CD4-positive, alpha-beta memory T cell (primary cell): ENCODE data around the gene PSPH. TPM values are rescaled to one million over a fixed set of nuclear protein-coding genes. Genes with fewer than 3 reads are reported as not detected.
"Not testable (repeated sequence)": the region's sequence is repeated elsewhere in the genome, so short reads cannot be mapped to it uniquely, and the experiment has no call there.

Source experiments
- CTCF ChIA-PET: fragments of 350-600 bp; sonication (Branson Sonifier 250); formaldehyde crosslinking; loops from one replicate; lab custom pipeline; 2021; ENCODE audit warnings: inconsistent platforms; ENCODE audit not compliant: partially characterized antibody; lab: Charles Lee
- POLR2A ChIA-PET: fragments of 350-600 bp; sonication (Branson Sonifier 250); formaldehyde crosslinking; loops from one replicate; lab custom pipeline; 2021; ENCODE audit not compliant: partially characterized antibody; lab: Charles Lee
- DNase-seq, 5 donors: peaks; one replicate each; pipeline versions ENCODE4 v3.0.0 to v3.0.0-alpha.2; 2020 to 2022; ENCODE audit warnings: mixed read lengths in 1 of 5
- H3K27ac ChIP-seq: one replicate; pipeline ENCODE4 v1.7.0; 2013; ENCODE audit warnings: low read depth, low read length
- H3K27me3 ChIP-seq: 2 replicates; pipeline ENCODE4 v1.7.0; 2013; ENCODE audit warnings: mild to moderate bottlenecking, low read length, moderate library complexity; ENCODE audit not compliant: insufficient read depth
- H3K36me3 ChIP-seq: 2 replicates; pipeline ENCODE4 v1.7.0; 2013; ENCODE audit warnings: mild to moderate bottlenecking, low read length, moderate library complexity; ENCODE audit not compliant: insufficient read depth
- H3K4me1 ChIP-seq: 2 replicates; pipeline ENCODE4 v1.7.0; 2013; ENCODE audit warnings: mild to moderate bottlenecking, low read length, moderate library complexity; ENCODE audit not compliant: insufficient read depth
- H3K4me3 ChIP-seq, 2 donors: one replicate each; pipeline ENCODE4 v1.7.0; 2013; ENCODE audit warnings: low read length in 2 of 2, mild to moderate bottlenecking in 1 of 2
- H3K9me3 ChIP-seq, 2 donors: one replicate each; pipeline ENCODE4 v1.7.0; 2013; ENCODE audit warnings: low read length in 2 of 2, control low read depth in 1 of 2; ENCODE audit not compliant: control insufficient read depth in 1 of 2
- H3K27ac Mint-ChIP-seq, 7 donors: one replicate each; pipeline ENCODE4 v1.8.0; 2020 to 2021; ENCODE audit warnings: mixed read lengths in 7 of 7, mild to moderate bottlenecking in 6 of 7, inconsistent platforms in 3 of 7, moderate library complexity in 3 of 7
- H3K27me3 Mint-ChIP-seq, 2 donors: one replicate each; pipeline ENCODE4 v1.8.0; 2020 to 2021; ENCODE audit warnings: mixed read lengths in 2 of 2
- H3K36me3 Mint-ChIP-seq, 2 donors: one replicate each; pipeline ENCODE4 v1.8.0; 2020 to 2021; ENCODE audit warnings: mixed read lengths in 2 of 2, inconsistent platforms in 1 of 2, mild to moderate bottlenecking in 1 of 2
- H3K4me1 Mint-ChIP-seq, 4 donors: one replicate each; pipeline ENCODE4 v1.8.0; 2020 to 2021; ENCODE audit warnings: mixed read lengths in 4 of 4, mild to moderate bottlenecking in 1 of 4
- H3K4me3 Mint-ChIP-seq, 8 donors: one replicate each; pipeline ENCODE4 v1.8.0; 2020 to 2021; ENCODE audit warnings: mixed read lengths in 8 of 8, mild to moderate bottlenecking in 7 of 8, moderate library complexity in 6 of 8, inconsistent platforms in 3 of 8
- H3K9me3 Mint-ChIP-seq, 8 donors: one replicate each; pipeline ENCODE4 v1.8.0; 2020 to 2021; ENCODE audit warnings: mixed read lengths in 8 of 8, mild to moderate bottlenecking in 5 of 8, inconsistent platforms in 3 of 8, moderate library complexity in 1 of 8
- intact Hi-C: fragments of 100-400 bp; cut with micrococcal nuclease; formaldehyde crosslinking; loops from one replicate; pipeline ENCODE4 v1.15.1; 2023
- polyA plus RNA-seq, 2 donors: library from polyadenylated mRNA; unstranded; fragments of 300-500 nt; fragmentation: Illumina TruSeq; gene quantifications; one replicate each; pipeline ENCODE4 v1.2.3, GENCODE V29; 2021
- total RNA-seq, 2 experiments: library from RNA; stranded (reverse); gene quantifications; one replicate each; pipeline ENCODE4 v1.2.3, GENCODE V29; 2021

PSPH gene
- total and polyA plus RNA-seq, 4 experiments from 2014 or later, result 2.1 to 8.0 (median 4.2) TPM

GRCh38 chr7:56030340-56030739 is 20.9 kb downstream of the PSPH start:
- no peaks in the 10 kb centered on the region for H3K36me3 Mint-ChIP-seq
- Histone ChIP-seq H3K36me3 (no peaks in the 10 kb centered on the region), H3K27me3 (no peaks in the 10 kb centered on the region), H3K4me3 (no peak overlapping the region), H3K27ac (no peak overlapping the region), H3K9me3 (no peaks in the 10 kb centered on the region), H3K4me1 (no peaks in the 10 kb centered on the region)
- intact Hi-C loops, result no loop called here
- H3K4me3 Mint-ChIP-seq, result no peak overlapping the region
- H3K27ac Mint-ChIP-seq, result no peak overlapping the region
- H3K27me3 Mint-ChIP-seq, result no peaks in the 10 kb centered on the region
- no peaks in the 10 kb centered on the region for H3K9me3 Mint-ChIP-seq
- H3K4me1 Mint-ChIP-seq, result peaks cover 3 to 13% (median 7%) of the 10 kb centered on the region in 4 donors
- ChIA-PET CTCF (interaction anchor here (2.4 kb wide), 1 partner anchor 44 kb away, joined by 9 read pairs; no protein-coding TSS in a partner anchor), POLR2A (no interaction called here)
- DNase-seq, result no peak

DNA sequence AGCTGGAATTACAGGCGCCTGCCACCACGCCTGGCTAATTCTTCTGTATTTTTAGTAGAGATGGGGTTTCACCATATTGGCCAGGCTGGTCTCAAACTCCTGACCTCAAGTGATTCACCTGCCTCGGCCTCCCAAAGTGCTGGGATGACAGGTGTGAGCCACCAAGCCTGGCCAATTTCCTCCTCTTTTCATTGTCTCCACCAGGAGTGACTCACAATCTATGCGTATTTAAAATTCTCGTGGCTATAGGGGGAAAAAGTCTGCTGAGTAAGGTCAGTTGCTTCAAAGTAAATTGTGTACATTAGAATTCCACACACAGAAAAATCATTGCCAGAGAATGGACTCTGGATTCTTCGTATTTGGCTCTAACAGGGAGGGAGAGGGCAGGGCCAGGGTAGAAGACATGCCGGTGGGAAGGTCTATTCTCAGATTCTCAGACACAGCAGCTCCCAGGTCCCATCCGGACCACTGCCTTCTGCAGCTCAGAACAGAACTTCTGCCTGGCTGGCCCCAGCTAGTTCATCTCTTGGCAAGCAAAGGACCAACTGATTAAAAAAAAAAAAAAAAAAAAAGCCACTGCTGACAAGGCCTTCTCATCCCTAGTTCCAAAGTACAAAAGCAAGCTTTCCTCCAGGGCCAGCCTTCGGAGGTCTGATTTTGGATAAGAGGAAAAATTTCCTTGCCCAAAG is 22.2 kb downstream of the PSPH start:
- no peaks in the 10 kb centered on the region for H3K27me3 Mint-ChIP-seq
- H3K27me3 ChIP-seq, result no peaks in the 10 kb centered on the region
- H3K27ac Mint-ChIP-seq, result no peak overlapping the region
- no peaks in the 10 kb centered on the region for H3K36me3 ChIP-seq
- H3K4me1 Mint-ChIP-seq, result peaks cover 3 to 12% (median 6%) of the 10 kb centered on the region in 4 donors
- no peak overlapping the region for H3K4me3 Mint-ChIP-seq
- intact Hi-C loops, result no loop called here
- no peak for DNase-seq
- POLR2A ChIA-PET, result no interaction called here
- no peaks in the 10 kb centered on the region for H3K4me1 ChIP-seq
- H3K9me3 ChIP-seq, result no peaks in the 10 kb centered on the region
- H3K9me3 Mint-ChIP-seq, result no peaks in the 10 kb centered on the region
- H3K36me3 Mint-ChIP-seq, result no peaks in the 10 kb centered on the region
- H3K4me3 ChIP-seq, result no peak overlapping the region
- no peak overlapping the region for H3K27ac ChIP-seq
- CTCF ChIA-PET, result interaction anchor here (0.9 to 2.4 kb wide), 3 partner anchors 22 to 45 kb away, joined by 3 to 9 read pairs (median 3); no protein-coding TSS in a partner anchor

DNA sequence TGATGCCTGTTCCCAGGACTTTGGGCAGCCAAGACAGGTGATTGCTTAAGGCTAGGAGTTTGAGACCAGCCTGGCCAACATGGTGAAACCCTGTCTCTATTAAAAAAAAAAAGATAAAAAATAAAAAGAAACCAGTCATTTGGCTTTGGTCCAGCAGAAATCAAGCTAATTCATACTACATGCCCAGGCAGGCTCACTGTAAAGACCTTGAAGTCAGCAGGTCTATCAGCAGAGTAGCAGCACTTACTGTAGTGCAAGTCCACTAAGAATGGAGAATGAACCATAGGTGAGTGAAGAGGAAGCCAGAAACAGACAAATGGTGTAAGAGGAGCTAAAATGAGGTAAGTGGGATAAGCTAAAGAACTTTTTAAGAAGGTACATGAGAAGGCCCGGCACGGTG is 24.7 kb downstream of the PSPH start:
- CTCF ChIA-PET, result interaction anchor here (1.0 kb wide), 1 partner anchor 22 kb away, joined by 7 read pairs; no protein-coding TSS in a partner anchor

GRCh38 chr7:56023500-56023899 is 27.7 kb downstream of the PSPH start:
- H3K36me3 Mint-ChIP-seq, result no peaks in the 10 kb centered on the region
- ChIA-PET POLR2A (no interaction called here), CTCF (no interaction called here)
- DNase-seq, result no peak
- no peaks in the 10 kb centered on the region for H3K9me3 ChIP-seq
- intact Hi-C loops, result no loop called here
- H3K4me3 Mint-ChIP-seq, result no peak overlapping the region
- H3K36me3 ChIP-seq, result no peaks in the 10 kb centered on the region
- no peaks in the 10 kb centered on the region for H3K4me1 ChIP-seq
- no peaks in the 10 kb centered on the region for H3K9me3 Mint-ChIP-seq
- H3K4me1 Mint-ChIP-seq, result peaks cover 0 to 3% (median 0%) of the 10 kb centered on the region in 4 donors
- no peak overlapping the region for H3K27ac Mint-ChIP-seq
- H3K27ac ChIP-seq, result no peak overlapping the region
- H3K4me3 ChIP-seq, result no peak overlapping the region
- no peaks in the 10 kb centered on the region for H3K27me3 Mint-ChIP-seq
- H3K27me3 ChIP-seq, result no peaks in the 10 kb centered on the region

More for the DNA sequence above, 24.7 kb downstream of the PSPH start:
- H3K36me3 Mint-ChIP-seq, result no peaks in the 10 kb centered on the region
- no peak overlapping the region for H3K27ac Mint-ChIP-seq
- DNase-seq, result no peak
- H3K4me1 Mint-ChIP-seq, result peaks cover 0 to 1% (median 0%) of the 10 kb centered on the region in 4 donors
- H3K4me3 ChIP-seq, result no peak overlapping the region
- no peaks in the 10 kb centered on the region for H3K9me3 Mint-ChIP-seq
- peak overlapping the region in 1 of 8 donors; percentile 4 for H3K4me3 Mint-ChIP-seq
- intact Hi-C loops, result no loop called here
- no peak overlapping the region for H3K27ac ChIP-seq
- no peaks in the 10 kb centered on the region for H3K27me3 ChIP-seq
- POLR2A ChIA-PET, result interaction anchor here (0.9 kb wide), 1 partner anchor 8 kb away, joined by 3 read pairs; no protein-coding TSS in a partner anchor
- H3K36me3 ChIP-seq, result no peaks in the 10 kb centered on the region
- no peaks in the 10 kb centered on the region for H3K9me3 ChIP-seq
- H3K27me3 Mint-ChIP-seq, result no peaks in the 10 kb centered on the region
- H3K4me1 ChIP-seq, result no peaks in the 10 kb centered on the region

DNA sequence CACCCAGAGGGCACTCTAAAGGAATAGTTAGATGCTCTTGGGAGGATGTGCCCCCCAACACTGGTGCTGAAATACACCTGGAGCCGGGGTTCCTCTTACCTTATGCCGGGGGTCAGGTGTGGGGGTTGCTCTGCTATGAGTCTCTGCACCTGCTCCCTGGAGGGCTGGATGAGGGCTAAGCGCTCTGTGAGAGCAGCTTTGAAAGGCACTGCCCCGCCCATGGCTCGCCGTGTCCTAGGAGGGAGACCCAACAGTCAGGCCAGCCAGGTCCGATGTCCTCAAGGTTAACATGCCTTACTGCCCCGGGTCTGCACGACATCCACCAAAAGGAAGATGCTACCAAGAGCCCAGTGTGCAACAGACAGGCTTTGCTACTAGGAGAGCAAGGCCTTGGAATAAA is 31.7 kb downstream of the PSPH start:
- DNase-seq, result no peak
- ChIA-PET CTCF (interaction anchor here (1.5 kb wide), 1 partner anchor 54 kb away, joined by 6 read pairs; no protein-coding TSS in a partner anchor), POLR2A (interaction anchor here (1.2 kb wide), 1 partner anchor 19 kb away, joined by 3 read pairs; no protein-coding TSS in a partner anchor)
- Mint-ChIP-seq H3K27ac (no peak overlapping the region), H3K27me3 (no peaks in the 10 kb centered on the region), H3K36me3 (no peaks in the 10 kb centered on the region), H3K4me3 (no peak overlapping the region), H3K4me1 (peaks cover 0 to 2% (median 0%) of the 10 kb centered on the region in 4 donors), H3K9me3 (no peaks in the 10 kb centered on the region)
- Histone ChIP-seq H3K4me3 (no peak overlapping the region), H3K27me3 (no peaks in the 10 kb centered on the region), H3K27ac (no peak overlapping the region), H3K9me3 (no peaks in the 10 kb centered on the region), H3K36me3 (no peaks in the 10 kb centered on the region), H3K4me1 (no peaks in the 10 kb centered on the region)
- intact Hi-C loops, result no loop called here

GRCh38 chr7:56017015-56017414 is 34.2 kb downstream of the PSPH start:
- POLR2A ChIA-PET, CTCF ChIA-PET, H3K36me3 Mint-ChIP-seq, intact Hi-C loops, H3K9me3 Mint-ChIP-seq, H3K27ac ChIP-seq, H3K4me3 ChIP-seq, H3K36me3 ChIP-seq, H3K4me1 ChIP-seq, H3K27ac Mint-ChIP-seq, H3K9me3 ChIP-seq, H3K4me1 Mint-ChIP-seq, DNase-seq, H3K27me3 Mint-ChIP-seq, H3K27me3 ChIP-seq, H3K4me3 Mint-ChIP-seq: not testable (repeated sequence)

DNA sequence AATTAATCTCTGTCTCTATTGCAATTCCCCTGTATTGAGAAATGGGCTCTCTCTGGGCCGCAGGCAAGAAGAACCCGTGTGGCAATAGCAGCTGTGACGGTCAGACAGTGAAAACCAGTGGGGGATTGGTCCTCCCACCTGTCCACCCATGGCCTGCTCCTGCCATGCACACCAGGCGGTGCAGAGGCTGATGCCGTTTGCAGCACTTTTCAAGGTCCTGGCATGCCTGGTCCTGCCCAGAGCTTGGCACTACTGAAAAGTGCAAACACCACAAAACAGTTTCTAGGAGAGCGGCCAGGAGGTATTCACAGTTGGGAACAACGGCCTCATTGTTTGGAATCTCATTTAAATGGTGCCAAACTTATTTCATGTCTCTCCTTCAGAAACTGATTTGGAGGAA is 41.5 kb downstream of the PSPH start:
- Mint-ChIP-seq H3K27me3 (no peaks in the 10 kb centered on the region), H3K4me1 (no peaks in the 10 kb centered on the region), H3K9me3 (no peaks in the 10 kb centered on the region), H3K4me3 (no peak overlapping the region), H3K27ac (peak overlapping the region in 1 of 7 donors; percentile 12), H3K36me3 (no peaks in the 10 kb centered on the region)
- Histone ChIP-seq H3K4me3 (no peak overlapping the region), H3K9me3 (no peaks in the 10 kb centered on the region), H3K36me3 (no peaks in the 10 kb centered on the region), H3K27ac (no peak overlapping the region), H3K27me3 (no peaks in the 10 kb centered on the region), H3K4me1 (no peaks in the 10 kb centered on the region)
- intact Hi-C loops, result no loop called here
- POLR2A ChIA-PET, result no interaction called here
- DNase-seq, result no peak
- CTCF ChIA-PET, result interaction anchor here (14.6 kb wide), 1 partner anchor 65 kb away, joined by 240 read pairs; no protein-coding TSS in a partner anchor
